GM19025 (cell line): ENCODE data around the gene PRKCH.

ENCODE experiments used
- ATAC-seq: cut with Tn5 transposase; IDR thresholded peaks from one replicate; pipeline ENCODE4 v1.9.1; 2021; ENCODE audit warnings: mild to moderate bottlenecking, low read depth, moderate library complexity; ENCODE audit not compliant: unreplicated experiment

Gene PRKCH

GRCh38 chr14:61468063-61468825 lies 146.9 kb downstream of the PRKCH start:
- ATAC-seq: no peak

- no peak for ATAC-seq
Measured at GRCh38 chr14:61469781-61470180, 148.4 kb downstream of the PRKCH start.

- no peak for ATAC-seq
Measured at GRCh38 chr14:61470261-61470960, 149.0 kb downstream of the PRKCH start.

GRCh38 chr14:61470961-61471293 lies 149.5 kb downstream of the PRKCH start:
- ATAC-seq: no peak

- no peak for ATAC-seq
Measured at GRCh38 chr14:61471297-61472005, 150.1 kb downstream of the PRKCH start.

- ATAC-seq: no peak
Measured at GRCh38 chr14:61472011-61472672, 150.8 kb downstream of the PRKCH start.

GRCh38 chr14:61472801-61473376 lies 151.5 kb downstream of the PRKCH start:
- ATAC-seq: no peak

GRCh38 chr14:61474015-61474414 lies 152.6 kb downstream of the PRKCH start:
- no peak for ATAC-seq

- ATAC-seq: no peak
Measured at GRCh38 chr14:61474701-61475100, 153.3 kb downstream of the PRKCH start.

GRCh38 chr14:61475316-61475715 lies 153.9 kb downstream of the PRKCH start:
- no peak for ATAC-seq

GRCh38 chr14:61476105-61476753 lies 154.8 kb downstream of the PRKCH start:
- no peak for ATAC-seq

- no peak for ATAC-seq
Measured at GRCh38 chr14:61476754-61477410, 155.5 kb downstream of the PRKCH start.

- ATAC-seq: no peak
Measured at GRCh38 chr14:61477712-61478462, 156.5 kb downstream of the PRKCH start.

- peak; percentile 45 for ATAC-seq
Measured at GRCh38 chr14:61478971-61479473, 157.6 kb downstream of the PRKCH start.

GRCh38 chr14:61479746-61480502 lies 158.5 kb downstream of the PRKCH start:
- no peak for ATAC-seq

GRCh38 chr14:61480704-61481285 lies 159.4 kb downstream of the PRKCH start:
- ATAC-seq: no peak

GRCh38 chr14:61481701-61482100 lies 160.3 kb downstream of the PRKCH start:
- no peak for ATAC-seq
